C4-2B (cell line): ENCODE data around the gene ZNF195.
"Not testable (repeated sequence)": the region's sequence is repeated elsewhere in the genome, so short reads cannot be mapped to it uniquely, and the experiment has no call there.

Experiments
- ZFX ChIP-seq: fragments of 450-650 bp; IDR thresholded peaks from 2 replicates; pipeline ENCODE4 v1.6.1; 2017
- TF ChIP-seq, protein P1 (sequence below): fragments of 450-650 bp; conservative IDR thresholded peaks from 2 replicates; pipeline ENCODE4 v1.5.1; 2017; ENCODE audit warnings: mild to moderate bottlenecking

DNA sequence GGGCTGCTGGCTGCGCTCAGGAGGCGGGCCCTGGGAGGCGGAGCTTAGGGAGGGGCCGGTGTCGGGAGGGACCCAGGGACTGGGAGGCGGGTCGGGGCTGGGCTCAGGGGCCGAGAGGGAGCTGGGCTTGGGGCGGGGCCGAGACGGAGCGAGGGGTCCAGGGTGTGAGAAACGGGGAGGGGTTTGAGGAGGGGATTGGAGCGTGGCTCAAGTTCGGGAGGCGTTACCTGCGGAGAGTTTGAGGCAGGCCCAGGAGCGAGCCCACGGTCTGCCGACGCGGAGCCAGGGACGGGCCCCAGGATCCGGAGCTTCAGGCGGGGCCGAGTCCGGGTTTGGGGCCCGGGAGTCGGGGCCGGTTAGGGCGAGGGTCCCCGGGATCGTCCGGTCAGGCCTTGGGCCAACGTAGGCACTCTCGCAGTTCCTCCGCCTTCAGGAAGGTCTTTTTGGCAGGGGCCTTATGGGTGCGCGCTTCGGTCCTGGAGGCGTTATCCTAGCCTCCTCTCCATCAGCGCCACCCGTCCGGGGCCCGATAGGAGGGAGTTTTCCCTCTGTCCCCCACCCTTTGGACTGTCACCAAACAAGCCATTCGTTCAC lies 44.3 kb upstream of the ZNF195 start:
- TF ChIP-seq, protein P1, sequence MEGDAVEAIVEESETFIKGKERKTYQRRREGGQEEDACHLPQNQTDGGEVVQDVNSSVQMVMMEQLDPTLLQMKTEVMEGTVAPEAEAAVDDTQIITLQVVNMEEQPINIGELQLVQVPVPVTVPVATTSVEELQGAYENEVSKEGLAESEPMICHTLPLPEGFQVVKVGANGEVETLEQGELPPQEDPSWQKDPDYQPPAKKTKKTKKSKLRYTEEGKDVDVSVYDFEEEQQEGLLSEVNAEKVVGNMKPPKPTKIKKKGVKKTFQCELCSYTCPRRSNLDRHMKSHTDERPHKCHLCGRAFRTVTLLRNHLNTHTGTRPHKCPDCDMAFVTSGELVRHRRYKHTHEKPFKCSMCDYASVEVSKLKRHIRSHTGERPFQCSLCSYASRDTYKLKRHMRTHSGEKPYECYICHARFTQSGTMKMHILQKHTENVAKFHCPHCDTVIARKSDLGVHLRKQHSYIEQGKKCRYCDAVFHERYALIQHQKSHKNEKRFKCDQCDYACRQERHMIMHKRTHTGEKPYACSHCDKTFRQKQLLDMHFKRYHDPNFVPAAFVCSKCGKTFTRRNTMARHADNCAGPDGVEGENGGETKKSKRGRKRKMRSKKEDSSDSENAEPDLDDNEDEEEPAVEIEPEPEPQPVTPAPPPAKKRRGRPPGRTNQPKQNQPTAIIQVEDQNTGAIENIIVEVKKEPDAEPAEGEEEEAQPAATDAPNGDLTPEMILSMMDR = not testable (repeated sequence)
- TF ChIP-seq ZFX = not testable (repeated sequence)
